ENCODE data around the gene CSAD. TPM values are rescaled to one million over a fixed set of nuclear protein-coding genes. Genes with fewer than 3 reads are reported as not detected.

Gene CSAD
- total RNA-seq, 1 donor from 2014 or later: 30.7 TPM

DNA sequence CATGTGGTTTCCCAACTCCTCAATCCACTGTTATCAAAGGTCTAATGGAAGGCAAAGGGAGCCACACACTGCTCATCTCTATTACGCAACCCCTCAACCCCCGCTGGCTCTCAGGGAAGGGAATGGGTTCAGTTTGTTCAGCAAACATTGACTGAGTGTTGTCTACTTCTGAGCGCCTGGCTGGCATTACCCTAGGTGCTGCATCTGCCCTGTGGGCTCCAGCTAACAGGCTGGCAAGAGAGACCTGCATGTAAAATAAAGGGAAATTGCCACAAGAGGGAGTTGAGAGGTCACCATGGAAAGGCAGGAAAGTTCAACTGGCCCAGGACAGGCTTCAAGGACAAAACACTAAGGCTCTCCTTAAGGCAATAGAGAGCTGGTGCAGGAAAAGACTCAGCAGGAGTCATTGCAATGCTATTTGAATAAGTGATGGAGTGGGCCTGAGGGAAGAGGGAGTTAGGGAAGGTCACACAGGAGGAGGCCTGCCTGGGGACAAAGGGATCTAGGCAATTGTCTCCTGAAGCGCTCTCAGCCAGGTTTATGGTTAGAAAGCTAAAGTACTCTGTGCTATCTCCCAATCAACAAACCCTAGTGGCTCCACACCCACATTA, 5.7 kb downstream of the CSAD start:
- peak in 1 of 2 donors; percentile 42 for DNase-seq (ENCODE audit: low spot score in 2 of 2)
- H3K4me1 ChIP-seq: peaks cover 0 to 3% of the 10 kb centered on the region in 2 donors

DNA sequence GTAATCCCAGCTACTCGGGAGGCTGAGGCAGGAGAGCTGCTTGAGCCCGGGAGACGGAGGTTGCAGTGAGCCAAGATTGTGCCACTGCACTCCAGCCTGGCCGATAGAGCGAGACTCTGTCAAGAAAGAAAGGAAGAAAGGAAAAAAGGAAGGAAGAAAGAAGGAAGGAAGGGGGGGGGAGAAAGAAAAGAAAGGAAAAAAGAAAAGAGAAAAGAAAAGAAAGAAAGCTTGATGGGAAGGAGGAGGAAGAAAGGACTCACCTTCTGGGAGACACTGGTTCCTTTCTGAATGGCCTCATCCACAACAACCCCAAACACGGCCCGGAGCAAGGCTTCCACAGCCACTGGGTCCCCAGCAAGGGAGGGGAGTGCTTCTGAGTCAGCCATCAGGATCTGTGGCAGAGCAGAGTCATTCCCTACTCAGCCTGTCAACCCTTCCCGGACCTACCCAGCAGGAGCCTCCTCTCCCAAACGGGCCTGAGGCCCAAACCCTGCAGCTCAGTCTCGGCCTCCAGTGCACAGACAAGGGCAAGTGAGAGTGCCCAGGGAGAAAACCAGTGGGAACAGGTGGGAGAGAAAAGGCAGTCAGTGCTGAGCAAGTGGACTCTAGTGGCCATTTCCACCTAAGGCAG, 7.5 kb downstream of the CSAD start:
- Histone ChIP-seq H3K9me3 (no peaks in the 10 kb centered on the region), H3K27me3 (no peaks in the 10 kb centered on the region), H3K27ac (no peak overlapping the region), H3K4me1 (no peaks in the 10 kb centered on the region), H3K4me3 (no peak overlapping the region), H3K36me3 (peaks cover 22 to 27% of the 10 kb centered on the region in 2 donors)
- DNase-seq (ENCODE audit: low spot score in 2 of 2): peak in 1 of 2 donors; percentile 46
- TF ChIP-seq, protein P1, sequence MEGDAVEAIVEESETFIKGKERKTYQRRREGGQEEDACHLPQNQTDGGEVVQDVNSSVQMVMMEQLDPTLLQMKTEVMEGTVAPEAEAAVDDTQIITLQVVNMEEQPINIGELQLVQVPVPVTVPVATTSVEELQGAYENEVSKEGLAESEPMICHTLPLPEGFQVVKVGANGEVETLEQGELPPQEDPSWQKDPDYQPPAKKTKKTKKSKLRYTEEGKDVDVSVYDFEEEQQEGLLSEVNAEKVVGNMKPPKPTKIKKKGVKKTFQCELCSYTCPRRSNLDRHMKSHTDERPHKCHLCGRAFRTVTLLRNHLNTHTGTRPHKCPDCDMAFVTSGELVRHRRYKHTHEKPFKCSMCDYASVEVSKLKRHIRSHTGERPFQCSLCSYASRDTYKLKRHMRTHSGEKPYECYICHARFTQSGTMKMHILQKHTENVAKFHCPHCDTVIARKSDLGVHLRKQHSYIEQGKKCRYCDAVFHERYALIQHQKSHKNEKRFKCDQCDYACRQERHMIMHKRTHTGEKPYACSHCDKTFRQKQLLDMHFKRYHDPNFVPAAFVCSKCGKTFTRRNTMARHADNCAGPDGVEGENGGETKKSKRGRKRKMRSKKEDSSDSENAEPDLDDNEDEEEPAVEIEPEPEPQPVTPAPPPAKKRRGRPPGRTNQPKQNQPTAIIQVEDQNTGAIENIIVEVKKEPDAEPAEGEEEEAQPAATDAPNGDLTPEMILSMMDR (IDR thresholded peaks at IDR 0.05): no peak
- intact Hi-C loops (cut with DNase I): no loop called here

More for the DNA sequence above, 5.7 kb downstream of the CSAD start:
- Histone ChIP-seq H3K36me3 (peaks cover 17 to 25% of the 10 kb centered on the region in 2 donors), H3K9me3 (no peaks in the 10 kb centered on the region), H3K27me3 (no peaks in the 10 kb centered on the region), H3K27ac (peak overlapping the region in 1 of 2 donors; percentile 2), H3K4me3 (no peak overlapping the region)
- intact Hi-C loops (cut with DNase I): no loop called here
- TF ChIP-seq, protein P1 (IDR thresholded peaks at IDR 0.05): peak in 1 of 3 experiments; percentile 16

DNA sequence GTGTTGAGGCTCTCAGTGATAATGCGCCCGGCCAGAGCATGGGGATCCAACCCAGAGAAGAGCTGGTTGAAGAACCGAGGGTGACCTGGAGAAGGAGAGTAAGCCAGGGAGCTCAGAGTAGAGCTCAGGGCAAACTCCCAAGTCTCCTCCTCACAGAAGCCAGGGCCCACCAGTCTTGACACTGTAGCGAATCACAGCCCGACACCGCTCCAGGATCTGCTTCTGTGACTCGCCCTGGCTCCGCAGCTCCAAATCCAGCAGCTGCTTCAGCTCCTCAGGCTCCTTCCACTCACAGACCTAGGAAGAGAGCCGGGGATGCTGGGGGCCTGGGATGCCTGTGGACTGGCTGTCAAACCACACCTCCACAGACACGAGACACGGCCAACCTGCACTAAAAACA, 8.4 kb downstream of the CSAD start:
- Histone ChIP-seq H3K27me3 (no peaks in the 10 kb centered on the region), H3K9me3 (no peaks in the 10 kb centered on the region), H3K36me3 (peaks cover 22 to 27% of the 10 kb centered on the region in 2 donors), H3K4me3 (no peak overlapping the region), H3K4me1 (no peaks in the 10 kb centered on the region), H3K27ac (no peak overlapping the region)
- intact Hi-C loops (cut with DNase I): no loop called here
- DNase-seq (ENCODE audit: low spot score in 2 of 2): peak in 1 of 2 donors; percentile 49
- TF ChIP-seq, protein P1 (IDR thresholded peaks at IDR 0.05): no peak

DNA sequence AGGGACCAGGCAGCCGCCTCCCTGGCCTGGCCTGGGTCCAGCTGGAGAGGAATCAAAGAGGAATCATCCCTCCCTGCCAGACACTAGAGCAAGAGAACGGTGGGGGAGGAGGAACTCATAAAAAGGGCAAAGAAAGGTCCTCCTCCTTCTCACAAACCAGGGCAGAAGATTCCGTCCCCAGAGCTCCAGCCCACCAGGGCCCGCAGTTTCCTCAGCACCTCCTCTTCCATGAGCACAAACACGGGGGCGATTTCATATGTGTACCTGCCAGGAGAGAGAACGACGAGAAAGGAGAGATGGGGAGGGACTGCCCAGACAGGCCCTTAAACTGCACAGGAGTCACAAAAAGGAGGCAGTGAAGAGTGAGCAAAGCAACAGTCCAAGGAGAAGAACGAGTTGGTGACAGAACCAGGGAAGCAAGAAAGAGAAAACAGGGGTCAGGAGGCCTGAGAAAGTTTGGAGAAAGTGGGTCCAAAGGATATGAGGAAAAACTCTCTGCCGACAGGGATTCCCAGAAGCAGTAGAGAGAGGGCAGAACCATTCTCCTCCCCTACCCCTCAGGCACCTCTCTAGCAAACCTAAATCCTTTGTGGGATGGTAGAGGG, 8.9 kb downstream of the CSAD start:
- intact Hi-C loops (cut with DNase I): no loop called here
- Histone ChIP-seq H3K4me1 (no peaks in the 10 kb centered on the region), H3K36me3 (peaks cover 22 to 27% of the 10 kb centered on the region in 2 donors), H3K27ac (no peak overlapping the region), H3K9me3 (no peaks in the 10 kb centered on the region), H3K4me3 (no peak overlapping the region), H3K27me3 (no peaks in the 10 kb centered on the region)
- TF ChIP-seq, protein P1 (IDR thresholded peaks at IDR 0.05): no peak
- peak in 1 of 2 donors; percentile 35 for DNase-seq (ENCODE audit: low spot score in 2 of 2)

DNA sequence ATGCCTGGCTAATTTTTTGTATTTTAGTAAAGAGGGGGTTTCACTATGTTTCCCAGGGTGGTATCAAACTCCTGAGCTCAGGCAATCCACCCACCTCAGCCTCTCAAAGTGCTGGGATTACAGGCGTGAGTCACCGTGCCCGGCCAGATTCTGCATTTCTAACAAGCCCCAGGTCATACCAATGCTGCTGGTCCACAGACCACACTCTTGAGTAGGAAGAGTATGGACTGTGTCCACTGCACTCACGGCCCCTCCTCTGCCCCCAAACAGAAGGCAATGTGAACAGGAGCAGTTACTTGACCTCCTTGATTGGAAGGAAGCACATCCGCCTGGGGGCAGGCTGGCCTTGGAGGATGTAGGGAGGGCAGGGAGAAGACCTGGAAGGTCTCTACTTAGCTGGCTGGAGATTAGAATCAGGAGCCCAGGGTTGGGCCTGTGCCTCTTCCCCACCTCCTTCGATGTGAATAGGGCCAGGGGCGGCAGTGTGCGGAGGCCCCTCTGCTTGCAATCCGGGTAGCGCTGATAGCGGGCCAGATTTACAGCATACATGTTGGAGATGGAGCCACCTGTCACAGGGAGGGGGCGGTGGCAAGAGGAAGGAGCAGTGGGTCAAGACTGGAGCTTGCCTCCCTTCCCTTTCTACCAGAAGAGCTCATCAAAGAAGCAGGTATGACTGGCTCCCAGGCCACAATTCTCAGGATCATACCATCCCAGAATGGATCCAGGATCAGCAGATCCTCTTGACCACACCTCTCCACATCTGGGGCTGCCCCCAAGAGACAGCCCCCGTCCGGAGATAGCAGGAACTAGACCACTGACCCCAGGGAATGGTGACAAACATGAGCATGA, 9.6 kb downstream of the CSAD start:
- H3K27me3 ChIP-seq: no peaks in the 10 kb centered on the region
- intact Hi-C loops (cut with DNase I): no loop called here
- DNase-seq (ENCODE audit: low spot score in 2 of 2): peak in 1 of 2 donors; percentile 49
- no peak overlapping the region for H3K4me3 ChIP-seq
- H3K4me1 ChIP-seq: no peaks in the 10 kb centered on the region
- TF ChIP-seq, protein P1 (IDR thresholded peaks at IDR 0.05): no peak
- no peaks in the 10 kb centered on the region for H3K9me3 ChIP-seq
- H3K27ac ChIP-seq: no peak overlapping the region
- H3K36me3 ChIP-seq: peaks cover 22 to 27% of the 10 kb centered on the region in 2 donors

Data from ascending aorta (tissue), 2 donors.